ENCODE results near the gene ATAD3B.

GRCh38 chr1:1432951-1433803 lies 38.4 kb upstream of the ATAD3B start:
- TF ChIP-seq ZNF274 (IDR thresholded peaks at IDR 0.05; ENCODE audit: low read length) (no peak), ZNF274 (tag by site-specific recombination; IDR thresholded peaks at IDR 0.05; ENCODE audit: borderline replicate concordance) (no peak), CTCF (tag by site-specific recombination; IDR thresholded peaks at IDR 0.05) (no peak), KLF10 (tag by site-specific recombination; IDR thresholded peaks at IDR 0.05) (no peak), ZBTB17 (tag by site-specific recombination; IDR thresholded peaks at IDR 0.05) (no peak), ZNF121 (tag by site-specific recombination; IDR thresholded peaks at IDR 0.05) (no peak), ZNF133 (tag by site-specific recombination; IDR thresholded peaks at IDR 0.05) (no peak), ZNF114 (tag by site-specific recombination; IDR thresholded peaks at IDR 0.05) (no peak)

All from HEK293 (cell line).